Heart left ventricle (tissue), 13 donors: ENCODE results near the gene CST9.

Experiments used
- CTCF ChIP-seq, 12 donors: fragments of 200-600 bp; sonication (generic) in 4 of 12; IDR thresholded peaks; one replicate each; pipeline versions ENCODE4 v1.5.0 to v1.8.0; 2018 to 2022; ENCODE audit warnings: antibody characterized with exemption in 12 of 12, mild to moderate bottlenecking in 5 of 12
- POLR2A ChIP-seq, 2 donors: fragments of 450-650 bp; IDR thresholded peaks; one replicate each; pipeline ENCODE4 v1.6.1; 2017; ENCODE audit warnings: antibody characterized with exemption in 2 of 2, mild to moderate bottlenecking in 2 of 2, moderate library complexity in 2 of 2
- donor health status: ischemic (EF 13 %, LVEDD 7.1; RV severe dilation, severe dysfunction).
- donor health status: DM: no; HTN: yes; CAD: no.
- donor health status: DM: no; HTN: no; CAD: no.
- donor health status: ischemic (EF 25% LVEDD 6.9; RV normal size, moderate dysfunction).
- donor health status: ischemic (EF 25% LVEDD 5.7; RV mildly dilated, moderate dysfunction).
- donor health status: ischemic (EF 35%, LVEDD 5.7; RV mildly dilated, moderate dysfunction).
- donor health status: nonischemic (EF 11% LVEDD 7.7; RV severe dilation, severe dysfunction).
- donor health status: DM: yes; HTN: yes; CAD: no.
- donor health status: PGD.
- donor health status: ischemic (EF 29% LVEDD 5.4; RV normal size, mild dysfunction).
- donor health status: nonischemic (EF 23%, LVEDD 6.1; RV moderate dilation, normal function).

DNA sequence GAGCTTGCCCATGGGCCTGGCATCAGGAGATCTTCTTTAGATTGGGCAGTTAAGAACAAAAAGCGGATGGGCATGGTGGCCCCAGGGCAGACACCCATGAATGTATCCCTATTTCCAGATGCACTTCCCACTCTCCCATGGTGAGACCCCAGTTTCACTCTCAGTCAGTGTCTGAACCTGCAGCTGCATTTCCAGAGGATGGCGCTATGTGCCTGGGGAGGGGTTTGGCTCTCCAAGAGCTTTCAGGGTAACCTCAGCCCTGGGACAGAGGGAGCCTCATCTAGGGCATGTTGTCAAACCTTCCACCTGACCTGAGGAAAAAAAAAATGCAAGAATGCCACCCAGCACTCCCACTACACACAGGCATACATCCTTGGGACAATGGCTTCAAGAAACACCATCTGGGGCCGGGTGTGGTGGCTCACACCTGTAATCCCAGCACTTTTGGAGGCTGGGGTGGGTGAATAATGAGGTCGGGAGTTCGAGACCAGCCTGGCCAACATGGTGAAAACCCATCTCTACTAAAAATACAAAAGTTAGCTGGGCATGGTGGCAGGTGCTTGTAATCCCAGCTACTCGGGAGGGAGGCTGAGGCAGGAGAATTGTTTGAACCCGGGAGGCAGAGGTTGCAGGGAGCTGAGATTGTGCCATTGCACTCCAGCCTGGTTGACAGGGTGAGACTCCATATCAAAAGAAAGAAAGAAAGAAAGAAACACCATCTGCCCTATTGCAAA lies 39.4 kb downstream of the CST9 start:
- no peak for TF ChIP-seq CTCF (IDR thresholded peaks at IDR 0.05)
- TF ChIP-seq POLR2A (IDR thresholded peaks at IDR 0.05) = no peak
